NCI-H1694 treated with DMSO at 0.1 percent for 48 hours (cell line): ENCODE data around the gene ACMSD.
"Not testable (repeated sequence)": the region's sequence is repeated elsewhere in the genome, so short reads cannot be mapped to it uniquely, and the experiment has no call there.

Source experiments
- DNase-seq: peaks from one replicate; lab custom pipeline; 2025; lab: John Stamatoyannopoulos, UW

Gene ACMSD

GRCh38 chr2:134838143-134838620 is at the start of gene ACMSD:
ACMSD (plus strand) TSS chr2:134838616; CDS start chr2:134838683, 67 bp downstream.
- DNase-seq, result no peak

- no peak for DNase-seq
Observed at GRCh38 chr2:134790487-134790886, 47.9 kb upstream of the ACMSD start.

GRCh38 chr2:134791616-134792015 is 46.8 kb upstream of the ACMSD start:
- no peak for DNase-seq

GRCh38 chr2:134792186-134792585 is 46.2 kb upstream of the ACMSD start:
- no peak for DNase-seq

- no peak for DNase-seq
Observed at GRCh38 chr2:134795765-134796164, 42.7 kb upstream of the ACMSD start.

GRCh38 chr2:134796373-134796772 is 42.0 kb upstream of the ACMSD start:
- no peak for DNase-seq

GRCh38 chr2:134799936-134800335 is 38.5 kb upstream of the ACMSD start:
- no peak for DNase-seq

GRCh38 chr2:134800341-134800740 is 38.1 kb upstream of the ACMSD start:
- DNase-seq, result no peak

GRCh38 chr2:134803609-134804405 is 34.6 kb upstream of the ACMSD start:
- not testable (repeated sequence) for DNase-seq

- no peak for DNase-seq
Observed at GRCh38 chr2:134815741-134816140, 22.7 kb upstream of the ACMSD start.

GRCh38 chr2:134818321-134818720 is 20.1 kb upstream of the ACMSD start:
- DNase-seq, result no peak

GRCh38 chr2:134819334-134819733 is 19.1 kb upstream of the ACMSD start:
- DNase-seq, result no peak

- DNase-seq, result no peak
Observed at GRCh38 chr2:134823431-134823830, 15.0 kb upstream of the ACMSD start.

- DNase-seq, result no peak
Observed at GRCh38 chr2:134823832-134824231, 14.6 kb upstream of the ACMSD start.

GRCh38 chr2:134825716-134826115 is 12.7 kb upstream of the ACMSD start:
- DNase-seq, result not testable (repeated sequence)

GRCh38 chr2:134835471-134835870 is 2.9 kb upstream of the ACMSD start:
- no peak for DNase-seq

- DNase-seq, result no peak
Observed at GRCh38 chr2:134836986-134837385, 1.4 kb upstream of the ACMSD start.

- no peak for DNase-seq
Observed at GRCh38 chr2:134839649-134840048, 1.2 kb downstream of the ACMSD start.

- DNase-seq, result no peak
Observed at GRCh38 chr2:134842930-134843490, 4.6 kb downstream of the ACMSD start.

GRCh38 chr2:134843968-134844367 is 5.6 kb downstream of the ACMSD start:
- DNase-seq, result no peak

- DNase-seq, result no peak
Observed at GRCh38 chr2:134845028-134845427, 6.6 kb downstream of the ACMSD start.

- DNase-seq, result no peak
Observed at GRCh38 chr2:134845719-134846118, 7.3 kb downstream of the ACMSD start.

- DNase-seq, result no peak
Observed at GRCh38 chr2:134846213-134846612, 7.8 kb downstream of the ACMSD start.

- DNase-seq, result not testable (repeated sequence)
Observed at GRCh38 chr2:134847582-134847981, 9.2 kb downstream of the ACMSD start.
